Stimulated activated CD8-positive, alpha-beta memory T cell treated with anti-CD3 and anti-CD28 coated beads, Interleukin-4, amount 100 ng/mL, for 48 hours (primary cell): ENCODE data around the gene PDE5A.

Experiments
- DNase-seq: peaks from one replicate; pipeline ENCODE4 v3.0.0-alpha.2; 2020

The PDE5A gene

DNA sequence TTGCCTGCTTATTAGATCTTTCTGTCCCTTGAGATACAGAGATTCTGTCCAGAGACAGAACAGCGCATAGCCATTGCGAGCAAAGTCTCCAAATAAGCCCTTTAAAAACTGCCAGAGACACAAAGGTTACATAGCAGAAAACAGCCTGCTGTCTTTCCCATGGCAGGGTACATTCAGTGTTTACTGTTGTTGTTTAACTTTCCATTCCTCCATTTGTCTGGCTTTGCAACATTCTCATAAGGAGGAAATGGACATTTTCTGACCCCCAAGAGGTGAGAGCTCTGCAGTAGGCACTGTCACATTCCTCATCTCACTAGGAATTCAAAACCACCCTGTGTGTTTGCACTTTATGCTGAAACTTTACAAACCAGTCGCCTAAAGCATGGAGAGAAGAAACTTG lies 48.3 kb downstream of the PDE5A start:
- no peak for DNase-seq

GRCh38 chr4:119579823-119580222 lies 48.8 kb downstream of the PDE5A start:
- DNase-seq = no peak

DNA sequence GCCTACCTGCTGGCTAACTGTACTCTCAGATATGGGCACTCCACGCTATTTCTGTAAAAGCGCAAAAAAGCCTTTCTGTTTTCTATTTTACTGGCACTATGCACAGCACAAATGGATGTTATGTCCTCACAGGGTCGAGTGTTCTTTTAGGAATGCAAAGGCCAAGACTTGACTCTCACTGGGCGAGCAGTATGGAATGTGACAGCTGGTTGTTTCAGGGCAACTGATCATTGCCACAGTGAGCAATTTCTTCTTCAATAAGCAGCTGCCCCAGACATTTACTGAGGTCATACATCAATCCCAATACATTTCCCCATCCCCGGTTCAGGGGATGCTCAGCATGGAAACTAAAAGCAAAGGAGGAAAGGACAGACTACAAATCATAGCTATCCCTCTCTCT lies 58.2 kb downstream of the PDE5A start:
- DNase-seq = no peak

DNA sequence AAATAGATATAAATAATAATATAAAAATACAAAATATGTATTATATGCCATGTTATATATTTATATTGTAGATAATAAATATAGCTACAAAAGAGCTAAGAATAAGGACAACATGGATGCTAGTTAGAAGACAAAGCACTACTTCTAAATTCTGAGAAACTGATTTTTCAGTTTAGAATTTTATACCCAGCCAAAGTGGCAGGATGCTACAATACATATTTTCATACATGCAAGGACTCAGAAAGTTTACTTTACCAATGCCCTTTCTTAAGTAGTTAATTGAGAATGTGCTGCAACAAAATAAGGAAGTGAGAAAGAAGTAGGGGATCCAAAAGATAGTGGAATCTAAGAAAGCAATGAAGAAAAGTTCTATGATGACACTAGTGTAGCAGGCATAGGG lies 64.5 kb downstream of the PDE5A start:
- DNase-seq = no peak

GRCh38 chr4:119559044-119559647 lies 69.5 kb downstream of the PDE5A start:
- no peak for DNase-seq

DNA sequence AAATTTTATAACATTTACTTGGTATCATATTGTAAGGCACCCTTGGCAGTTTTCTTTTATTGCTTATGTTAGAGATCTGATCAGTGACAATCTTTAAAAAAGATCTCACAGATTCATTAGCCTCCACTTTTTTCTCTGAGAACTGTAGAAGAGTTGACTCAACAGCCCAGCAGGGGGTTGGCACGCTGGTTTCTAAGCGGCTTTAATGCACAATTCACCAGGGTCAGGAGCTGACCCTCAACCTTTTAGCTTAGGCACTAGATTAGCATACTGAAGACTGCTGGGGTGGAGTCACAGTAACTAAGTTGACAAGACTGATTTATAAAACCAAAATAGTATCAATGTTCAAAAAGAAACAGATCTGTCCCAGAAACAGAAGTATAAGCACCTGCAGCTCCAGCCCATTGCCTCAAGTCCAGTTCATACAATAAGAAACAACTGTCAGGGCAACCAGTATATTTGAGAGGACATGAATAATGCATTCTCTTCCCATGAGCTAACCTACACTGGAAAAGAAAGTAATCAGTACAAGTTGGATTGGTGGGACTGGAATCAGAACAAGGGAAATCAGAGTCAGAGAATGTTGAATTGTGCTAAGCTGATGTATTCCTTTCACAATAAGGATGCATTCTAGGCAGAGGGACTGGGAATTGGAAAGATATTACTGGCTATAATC lies 77.6 kb downstream of the PDE5A start:
- DNase-seq = no peak

DNA sequence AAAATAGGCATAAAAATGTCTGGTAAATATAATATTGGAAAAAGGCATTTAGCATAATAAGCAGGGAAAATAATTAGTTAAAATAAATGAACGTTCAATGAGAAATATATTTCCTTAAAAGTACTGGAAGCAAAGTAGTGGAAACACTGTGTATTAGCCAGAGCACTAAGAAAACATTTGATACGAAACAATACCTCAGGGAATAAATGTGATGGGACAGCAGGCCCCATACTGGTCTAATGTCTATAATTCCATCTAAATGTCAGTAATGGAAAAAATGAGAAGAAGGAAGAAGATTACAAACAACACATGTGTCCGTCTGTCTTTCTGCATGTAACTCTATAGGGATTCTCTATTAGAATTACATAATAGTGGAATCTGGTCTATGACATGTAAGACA lies 79.0 kb downstream of the PDE5A start:
- no peak for DNase-seq

- no peak for DNase-seq
These were observed 84.8 kb downstream of the PDE5A start for GRCh38 chr4:119543779-119544178.

DNA sequence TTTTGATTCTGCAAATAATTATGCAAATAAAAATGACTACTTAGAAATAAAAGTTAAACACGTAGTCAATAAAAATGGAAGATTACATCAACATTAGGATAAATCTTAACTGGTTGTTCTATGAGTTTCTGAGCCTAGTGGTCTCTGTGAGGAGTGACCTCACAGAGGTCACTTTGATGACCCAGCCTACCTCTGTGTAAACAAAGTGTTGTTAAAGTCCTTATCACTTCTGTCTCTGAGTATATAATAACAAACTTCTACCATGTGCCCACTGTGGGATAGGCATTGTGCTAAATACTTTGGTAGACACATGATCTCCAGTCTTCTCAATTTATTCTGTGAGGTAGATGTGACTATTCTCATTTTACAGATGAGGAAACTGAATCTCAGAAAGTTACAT lies 85.4 kb downstream of the PDE5A start:
- no peak for DNase-seq

- no peak for DNase-seq
These were observed 88.4 kb downstream of the PDE5A start for GRCh38 chr4:119540249-119540648.

DNA sequence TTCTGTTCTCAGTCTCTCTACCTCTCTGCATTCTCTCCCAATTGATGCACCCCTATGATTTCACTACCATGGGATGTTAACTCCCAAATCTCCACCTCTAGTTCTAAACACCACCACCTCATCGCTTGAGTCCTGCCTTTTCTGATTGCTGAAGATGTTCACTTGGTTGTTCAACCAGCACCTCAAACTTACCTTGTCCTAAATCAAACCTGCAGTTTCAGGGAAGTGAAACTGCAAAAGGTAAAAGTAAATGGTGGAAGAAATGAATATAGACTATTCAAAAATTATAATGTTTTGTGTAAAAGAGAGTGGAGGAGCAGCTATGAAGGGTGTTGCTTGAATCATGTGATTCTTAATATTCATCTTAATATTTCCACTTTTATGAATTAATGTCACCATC lies 91.0 kb downstream of the PDE5A start:
- no peak for DNase-seq

DNA sequence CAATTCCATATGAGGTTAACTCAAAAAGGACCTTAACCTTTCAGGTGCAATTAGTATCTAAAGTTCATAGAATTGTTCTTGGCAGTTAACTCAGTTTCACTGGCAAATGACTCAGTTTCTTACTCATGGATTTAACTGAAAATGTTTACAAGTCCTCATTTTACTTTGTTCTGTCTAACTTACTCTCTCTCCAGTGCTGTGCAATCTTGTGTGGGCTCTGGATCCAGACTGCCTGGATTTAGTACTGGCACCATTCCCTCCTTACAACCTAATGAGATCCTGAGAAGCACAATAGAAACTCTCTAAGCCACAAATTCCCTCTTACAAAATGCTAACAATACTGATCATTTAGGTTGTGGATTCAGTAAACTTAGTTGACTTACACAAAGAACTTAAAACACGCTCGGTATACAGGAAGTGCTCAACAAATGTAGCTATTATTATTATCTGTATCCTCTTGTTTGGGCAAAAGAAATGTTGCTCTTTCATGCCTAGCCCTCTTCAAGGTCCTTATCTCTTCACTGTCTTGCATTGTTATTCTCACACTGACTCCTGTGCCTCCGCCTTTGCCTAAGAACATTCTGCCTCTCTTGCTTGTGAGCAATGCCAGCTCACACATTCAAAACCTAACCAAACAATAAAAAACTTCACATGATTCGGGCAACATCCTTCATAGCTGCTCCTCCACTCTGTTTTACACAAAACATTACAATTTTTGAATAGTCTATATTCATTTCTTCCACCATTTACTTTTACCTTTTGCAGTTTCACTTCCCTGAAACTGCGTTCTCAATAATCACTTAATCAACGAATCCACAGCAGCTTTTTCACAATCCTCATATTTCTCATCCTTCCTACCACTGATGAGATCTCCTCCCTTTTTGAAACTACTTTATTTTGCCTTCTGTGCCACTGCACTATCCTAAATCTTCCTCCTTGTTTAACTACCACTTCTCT lies 91.8 kb downstream of the PDE5A start:
- DNase-seq = no peak

- DNase-seq = no peak
These were observed 96.3 kb downstream of the PDE5A start for GRCh38 chr4:119532319-119532718.

- DNase-seq = no peak
These were observed 98.8 kb downstream of the PDE5A start for GRCh38 chr4:119529788-119530187.

GRCh38 chr4:119526786-119527550 lies 101.6 kb downstream of the PDE5A start:
- DNase-seq = no peak

DNA sequence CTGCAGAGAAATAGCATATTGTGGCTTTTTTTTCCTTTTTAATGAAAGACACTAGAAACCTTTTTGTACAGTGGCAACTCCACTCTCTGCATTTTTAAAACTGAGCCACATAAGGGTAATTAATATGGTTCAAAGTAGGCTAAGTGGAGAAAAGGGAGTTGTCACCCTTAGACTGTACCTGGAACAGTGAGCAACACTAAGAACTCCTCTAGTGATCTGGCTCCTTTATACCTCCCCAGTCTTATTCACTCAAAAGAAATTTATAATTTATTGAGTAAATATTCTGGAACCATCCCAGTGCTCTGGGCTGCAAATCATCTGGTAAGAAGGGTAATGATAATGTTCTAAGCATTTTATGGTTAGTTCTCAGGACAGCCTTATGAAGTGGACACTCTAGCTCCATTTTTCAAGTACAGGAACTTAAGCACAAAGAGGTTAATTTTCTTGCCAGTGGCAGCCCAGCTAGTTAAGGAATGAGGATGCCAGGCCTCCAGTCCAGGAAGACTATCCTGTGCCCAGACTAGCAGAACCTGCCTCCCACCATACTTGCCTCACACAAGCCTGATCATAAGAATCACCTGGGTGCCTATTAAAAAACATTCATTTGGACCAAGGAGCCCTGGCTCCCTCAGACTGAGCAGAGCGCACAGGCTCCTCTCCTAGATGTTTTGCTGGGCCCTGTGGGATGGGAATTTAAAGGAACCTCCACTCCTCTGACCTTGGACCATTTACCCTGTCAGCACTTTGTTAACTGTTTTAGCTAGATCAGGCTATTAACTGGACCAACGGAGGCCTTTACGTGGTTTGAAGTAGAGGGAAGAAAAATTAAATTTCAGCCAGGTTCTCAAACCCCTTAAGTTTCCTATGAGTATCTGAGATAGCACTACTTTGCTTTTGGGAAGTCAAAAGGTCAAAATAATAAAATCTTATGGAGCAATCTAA lies 102.6 kb downstream of the PDE5A start:
- DNase-seq = no peak

- no peak for DNase-seq
These were observed 103.4 kb downstream of the PDE5A start for GRCh38 chr4:119525005-119525749.

DNA sequence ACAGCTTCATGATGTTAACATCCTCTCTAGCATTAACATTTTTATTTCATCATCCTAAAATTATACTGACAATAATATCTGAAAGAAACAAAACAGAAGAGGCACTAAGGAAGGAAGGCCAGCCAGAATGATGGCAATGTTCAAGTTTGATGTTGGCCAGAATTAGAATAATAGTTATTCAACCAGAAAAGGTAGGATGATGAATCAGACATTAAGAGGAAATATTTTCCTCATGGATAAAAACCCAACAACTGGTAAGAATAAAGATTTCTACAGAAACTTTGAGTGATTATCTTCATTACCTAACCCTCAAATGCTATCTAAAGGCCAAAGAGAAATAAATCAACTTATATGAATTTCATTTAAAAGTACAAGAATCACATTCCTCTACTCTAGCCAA lies 105.2 kb downstream of the PDE5A start:
- no peak for DNase-seq

DNA sequence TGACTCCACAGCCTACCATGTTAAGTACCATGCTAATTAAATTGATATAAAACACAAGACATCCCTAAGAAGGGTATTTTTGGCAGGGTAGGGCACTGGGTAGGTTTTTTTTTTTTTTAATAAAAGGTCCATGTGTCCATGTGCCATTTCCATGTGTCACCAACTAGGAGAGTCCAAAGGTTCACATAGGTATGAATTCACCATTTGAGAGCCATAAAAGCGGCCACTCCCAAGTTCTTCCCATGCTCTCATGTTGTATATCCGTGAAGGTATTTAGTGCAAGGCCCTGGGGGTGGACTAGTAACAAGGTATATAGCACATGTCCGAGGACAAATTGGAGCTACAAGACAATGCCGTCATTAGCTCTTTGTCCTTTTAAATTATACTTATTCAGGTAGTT lies 107.3 kb downstream of the PDE5A start:
- DNase-seq = no peak

- DNase-seq = no peak
These were observed 109.6 kb downstream of the PDE5A start for GRCh38 chr4:119518915-119519410.
